K562 (cell line): ENCODE measurements around the gene TAF11L12. TPM values are rescaled to one million over a fixed set of nuclear protein-coding genes. Genes with fewer than 3 reads are reported as not detected.
"Not testable (repeated sequence)": the region's sequence is repeated elsewhere in the genome, so short reads cannot be mapped to it uniquely, and the experiment has no call there.

Source experiments
- ATAC-seq: fragments of 200-7000 bp; cut with Tn5 transposase; 3 replicates; pipeline ENCODE4 v1.9.1; 2020; ENCODE audit warnings: moderate library complexity
- Bru-seq: library from RNA; stranded (reverse); fragments of 400-500 nt; gene quantifications from one replicate; lab custom pipeline; 2021; lab: Mats Ljungman, UMichigan
- BruChase-seq, 2 experiments: library from RNA; stranded (reverse); fragments of 400-500 nt; gene quantifications; one replicate each; lab custom pipeline; 2021; lab: Mats Ljungman, UMichigan
- BruUV-seq: library from RNA; stranded (reverse); fragments of 400-500 nt; replicated peaks from 2 replicates; lab custom pipeline; 2021; lab: Mats Ljungman, UMichigan
- CTCF ChIA-PET: fragments of 300-600 bp; formaldehyde crosslinking; extraction: SDS; loops from one replicate; lab custom pipeline; 2021; ENCODE audit warnings: low intra/inter-chr PET ratio; lab: Yijun Ruan, JAX
- POLR2A ChIA-PET: fragments of 300-600, 350-650 bp; sonication (Branson Sonifier 250); formaldehyde crosslinking; extraction: SDS; loops from one replicate; lab custom pipeline; 2021; ENCODE audit warnings: antibody characterized with exemption, inconsistent platforms; lab: Yijun Ruan, JAX
- DNase-seq, 4 experiments: peaks; one replicate each; pipeline versions ENCODE4 v3.0.0 to v3.0.0-alpha.2; 2011 to 2018; ENCODE audit warnings: low spot score in 3 of 4, mixed read lengths in 3 of 4; ENCODE audit errors: extremely low read depth in 1 of 4
- FAIRE-seq: peaks from 2 replicates; lab custom pipeline; 2011; peaks lifted over from hg19 to GRCh38; lab: Jason Lieb, UNC
- H2AFZ ChIP-seq: 2 replicates; pipeline ENCODE4 v1.6.0; 2011; ENCODE audit warnings: low read depth, low read length, control low read depth, inconsistent platforms
- H3K27ac ChIP-seq: fragments of 200-600 bp; 3 replicates; pipeline ENCODE4 v1.8.0; 2011; ENCODE audit warnings: low read depth, mild to moderate bottlenecking, control low read depth, inconsistent platforms, low read length, moderate library complexity, mixed read lengths; ENCODE audit errors: extremely low read depth
- H3K27me3 ChIP-seq, 2 experiments: fragments of 300-600 bp in 1 of 2; 2 replicates in 1 of 2; 3 replicates in 1 of 2; pipeline versions ENCODE4 v1.6.0 to v1.8.0; 2011; ENCODE audit warnings: inconsistent platforms in 2 of 2, low read length in 2 of 2, mild to moderate bottlenecking in 1 of 2, mixed read lengths in 1 of 2, moderate library complexity in 1 of 2; ENCODE audit not compliant: control insufficient read depth in 2 of 2, insufficient read depth in 2 of 2
- H3K36me3 ChIP-seq: fragments of 300-600 bp; 3 replicates; pipeline ENCODE4 v1.8.0; 2011; ENCODE audit warnings: mild to moderate bottlenecking, low read length, inconsistent platforms; ENCODE audit not compliant: control insufficient read depth, insufficient read depth
- H3K4me1 ChIP-seq, 2 experiments: fragments of 200-600 bp in 1 of 2; replicated peaks in 1 of 2; 2 replicates in 1 of 2; 3 replicates in 1 of 2; pipeline versions ENCODE4 v1.5.1 to v1.8.0; 2011; ENCODE audit warnings: inconsistent platforms in 2 of 2, low read length in 2 of 2, mild to moderate bottlenecking in 1 of 2, mixed read lengths in 1 of 2, moderate library complexity in 1 of 2; ENCODE audit not compliant: control insufficient read depth in 2 of 2, insufficient read depth in 2 of 2
- H3K4me2 ChIP-seq: 2 replicates; pipeline ENCODE4 v1.6.1; 2011; ENCODE audit warnings: low read length, control low read depth, inconsistent platforms, mixed read lengths; ENCODE audit not compliant: insufficient read depth
- H3K4me3 ChIP-seq: fragments of 200-600 bp; sonication (generic), shearing (Covaris generic); 2 replicates; pipeline ENCODE4 v1.5.1; 2016; ENCODE audit warnings: control low read depth, inconsistent platforms
- H3K79me2 ChIP-seq: fragments of 200-600 bp; 3 replicates; pipeline ENCODE4 v1.8.0; 2011; ENCODE audit warnings: low read length, inconsistent platforms; ENCODE audit not compliant: control insufficient read depth, insufficient read depth
- H3K9ac ChIP-seq, 2 experiments: 2 replicates each; pipeline versions ENCODE4 v1.6.0 to v1.6.1; 2011; ENCODE audit warnings: low read depth in 2 of 2, low read length in 2 of 2, control low read depth in 1 of 2, inconsistent platforms in 1 of 2, mild to moderate bottlenecking in 1 of 2, mixed read lengths in 1 of 2; ENCODE audit not compliant: insufficient read depth in 1 of 2
- H3K9me1 ChIP-seq: one replicate; pipeline ENCODE4 v1.6.0; 2011; ENCODE audit warnings: inconsistent platforms, mild to moderate bottlenecking, low read length, moderate library complexity; ENCODE audit not compliant: control insufficient read depth, insufficient read depth
- H3K9me3 ChIP-seq: replicated peaks from 2 replicates; pipeline ENCODE4 v1.5.1; 2011; ENCODE audit warnings: low read depth, low read length, inconsistent platforms; ENCODE audit not compliant: control insufficient read depth, insufficient read depth
- H4K20me1 ChIP-seq: replicated peaks from 2 replicates; pipeline ENCODE4 v1.6.1; 2011; ENCODE audit warnings: low read length, inconsistent platforms, mixed read lengths; ENCODE audit not compliant: control insufficient read depth, insufficient read depth
- WGBS: fragments of 100-300 bp; shearing (Covaris generic); methylation state at CpG from one replicate; pipeline ENCODE4 v1.1.6; 2016; ENCODE audit warnings: low coverage, mixed read lengths; ENCODE audit not compliant: insufficient coverage; ENCODE audit errors: missing lambda C conversion rate; 5-methylcytosine and 5-hydroxymethylcytosine counted together
- in situ Hi-C: fragments of 300-500 bp; cut with MboI; formaldehyde crosslinking; loops from 4 replicates; pipeline ENCODE4 v1.15.0; 2018; ENCODE audit warnings: inconsistent platforms, mixed read lengths
- intact Hi-C: fragments of 100-400 bp; cut with micrococcal nuclease; formaldehyde crosslinking; loops from 2 replicates; pipeline ENCODE4 v1.14.2; 2022
- long read RNA-seq, 3 experiments: library from polyadenylated mRNA in 2 of 3; library from RNA in 1 of 3; unstranded in 2 of 3; stranded (forward) in 1 of 3; transcript quantifications; one replicate each; pipeline ENCODE4 v2.0.0, GENCODE V29; 2019 to 2022
- polyA minus RNA-seq, 3 experiments: library from RNA; depleted of rRNA, polyadenylated mRNA; stranded (reverse); fragments of >200 nt; gene quantifications; 2 replicates each; pipeline ENCODE4 v1.2.3, GENCODE V29; 2011
- polyA plus RNA-seq, 8 experiments: library from polyadenylated mRNA; depleted of rRNA in 4 of 8; stranded (reverse) in 5 of 8; unstranded in 3 of 8; fragments of >200 nt; fragmentation: Nextera tagmentation in 2 of 8; fragmentation: Illumina TruSeq in 1 of 8; extraction: Ambion mirVana in 2 of 8; extraction: Trizol in 1 of 8; gene quantifications; 2 replicates each; pipeline versions ENCODE4 v1.2.1 to v1.2.3, GENCODE V29; 2011 to 2014; ENCODE audit warnings: inconsistent platforms in 1 of 8, missing spikeins in 1 of 8
- total RNA-seq, 7 experiments: library from RNA; depleted of rRNA in 6 of 7; stranded (reverse); fragments of >200 nt in 6 of 7; fragmentation: Illumina TruSeq in 2 of 7; extraction: Trizol in 2 of 7; gene quantifications; 2 replicates each; pipeline versions ENCODE4 v1.2.1 to v1.2.3, GENCODE V29; 2011 to 2021; ENCODE audit warnings: low replicate concordance in 1 of 7

The TAF11L12 gene
- not detected in 2 replicates for total RNA-seq (2011; cell fraction: chromatin; rRNA removed; ENCODE audit: low replicate concordance)
- not detected in 2 replicates for total RNA-seq (2011; cell fraction: nucleolus; rRNA removed)
- total RNA-seq (2011; cell fraction: nucleoplasm; rRNA removed): not detected in 2 replicates
- total RNA-seq (2014; rRNA removed) (not detected in 2 replicates), total RNA-seq (2014; rRNA removed; fragmentation: Illumina TruSeq; extraction: Trizol) (not detected in 2 replicates), total RNA-seq (2015; rRNA removed; fragmentation: Illumina TruSeq; extraction: Trizol) (not detected in 2 replicates), total RNA-seq (2021) (not detected in 2 replicates), polyA plus RNA-seq (2011; rRNA removed) (not detected in 2 replicates), polyA plus RNA-seq (2014; fragmentation: Illumina TruSeq; extraction: Trizol) (not detected in 2 replicates), polyA plus RNA-seq (2014; fragmentation: Nextera tagmentation; extraction: Ambion mirVana) (not detected), polyA plus RNA-seq (2014; rRNA removed) (not detected in 2 replicates), polyA minus RNA-seq (2011; rRNA and poly(A)+ RNA removed) (not detected in 2 replicates), Bru-seq, nascent RNA (not detected), BruChase-seq, experiment 1, labeled RNA remaining after a 2-hour chase (not detected), BruChase-seq, experiment 2, labeled RNA remaining after a 6-hour chase (not detected)
- not detected in 2 replicates for polyA plus RNA-seq (2011; cell fraction: cytosol; rRNA removed)
- polyA plus RNA-seq (2011; cell fraction: nucleus; rRNA removed): not detected in 2 replicates
- not detected in 2 replicates for polyA plus RNA-seq (2012)
- not detected in 2 replicates for polyA minus RNA-seq (2011; cell fraction: cytosol; rRNA and poly(A)+ RNA removed)
- not detected in 2 replicates for polyA minus RNA-seq (2011; cell fraction: nucleus; rRNA and poly(A)+ RNA removed)
- long read RNA-seq, experiment 1: 0 reads
- long read RNA-seq, experiment 2: 0 reads
- long read RNA-seq, experiment 3: 0 reads

GRCh38 chr5:17610092-17610491 is at the start of gene TAF11L12:
TAF11L12 (plus strand) TSS chr5:17610392.
- not testable (repeated sequence) for FAIRE-seq

GRCh38 chr5:17585658-17586057 is 24.5 kb upstream of the TAF11L12 start, which contains the start of gene TAF11L7:
TAF11L7 (minus strand) TSS chr5:17585758.
- H3K27ac ChIP-seq, H2AFZ ChIP-seq, H3K79me2 ChIP-seq, H3K9me1 ChIP-seq, POLR2A ChIA-PET, H3K9me3 ChIP-seq, intact Hi-C loops, H3K27me3 ChIP-seq, H3K36me3 ChIP-seq, CTCF ChIA-PET, H3K9ac ChIP-seq, H3K4me3 ChIP-seq, FAIRE-seq, BruUV-seq, H3K4me1 ChIP-seq, DNase-seq, H4K20me1 ChIP-seq, H3K4me2 ChIP-seq, ATAC-seq: not testable (repeated sequence)
- WGBS: no CpG with 5 or more reads among the region's 16 CpGs
- in situ Hi-C loops: loop anchor here (25.0 kb wide), 2 partner anchors 348 to 673 kb away; no protein-coding TSS in a partner anchor

More at GRCh38 chr5:17610092-17610491, at the start of gene TAF11L12:
- H3K9ac ChIP-seq, H3K9me3 ChIP-seq, intact Hi-C loops, H3K9me1 ChIP-seq, DNase-seq, H3K4me1 ChIP-seq, H3K4me2 ChIP-seq, in situ Hi-C loops, H3K36me3 ChIP-seq, POLR2A ChIA-PET, CTCF ChIA-PET, H2AFZ ChIP-seq, H3K27me3 ChIP-seq, H3K79me2 ChIP-seq, H3K4me3 ChIP-seq, H3K27ac ChIP-seq, ATAC-seq, H4K20me1 ChIP-seq, BruUV-seq: not testable (repeated sequence)
- WGBS: 0% methylated on average over 2 of the region's 2 CpGs

- H3K79me2 ChIP-seq, BruUV-seq, H3K4me2 ChIP-seq, H3K9me1 ChIP-seq, H3K36me3 ChIP-seq, H4K20me1 ChIP-seq, CTCF ChIA-PET, H3K9ac ChIP-seq, DNase-seq, H3K27me3 ChIP-seq, ATAC-seq, H3K27ac ChIP-seq, H3K9me3 ChIP-seq, intact Hi-C loops, POLR2A ChIA-PET, FAIRE-seq, H3K4me1 ChIP-seq, H3K4me3 ChIP-seq, H2AFZ ChIP-seq: not testable (repeated sequence)
- no CpG with 5 or more reads among the region's 16 CpGs for WGBS
- in situ Hi-C loops: loop anchor here (10.0 to 25.0 kb wide), 3 partner anchors 106 to 679 kb away; no protein-coding TSS in a partner anchor
These were observed 19.3 kb upstream of the TAF11L12 start, which contains the start of gene TAF11L8 for GRCh38 chr5:17590860-17591259. TAF11L8 (minus strand) TSS chr5:17590960.
